GM19328 (cell line): Measurements from ENCODE around the gene LMCD1.
"Not testable (repeated sequence)": the region's sequence is repeated elsewhere in the genome, so short reads cannot be mapped to it uniquely, and the experiment has no call there.

Experiments used
- ATAC-seq: cut with Tn5 transposase; IDR thresholded peaks from one replicate; pipeline ENCODE4 v1.9.1; 2021; ENCODE audit warnings: mild to moderate bottlenecking, moderate library complexity; ENCODE audit not compliant: unreplicated experiment

LMCD1 gene

DNA sequence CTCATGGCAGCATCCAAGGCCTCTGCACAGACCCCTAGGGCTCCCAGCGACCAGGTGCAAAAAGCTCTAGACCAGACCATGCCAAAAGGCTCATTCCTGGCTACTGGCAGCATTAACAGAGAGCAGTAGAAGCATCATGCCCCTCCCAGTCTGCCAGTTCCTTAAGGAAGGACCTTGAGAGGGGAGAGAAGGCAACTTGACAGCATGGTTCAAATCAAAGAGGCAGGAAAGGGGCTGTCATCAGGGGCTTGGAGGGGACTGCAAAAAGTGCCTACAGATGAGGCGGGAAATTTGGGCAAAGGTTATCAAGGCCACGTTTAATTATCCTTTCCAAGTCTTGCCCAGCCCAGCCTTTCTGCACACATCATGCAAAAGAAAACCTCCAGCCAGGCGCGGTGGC, 78.3 kb downstream of the LMCD1 start:
- no peak for ATAC-seq

DNA sequence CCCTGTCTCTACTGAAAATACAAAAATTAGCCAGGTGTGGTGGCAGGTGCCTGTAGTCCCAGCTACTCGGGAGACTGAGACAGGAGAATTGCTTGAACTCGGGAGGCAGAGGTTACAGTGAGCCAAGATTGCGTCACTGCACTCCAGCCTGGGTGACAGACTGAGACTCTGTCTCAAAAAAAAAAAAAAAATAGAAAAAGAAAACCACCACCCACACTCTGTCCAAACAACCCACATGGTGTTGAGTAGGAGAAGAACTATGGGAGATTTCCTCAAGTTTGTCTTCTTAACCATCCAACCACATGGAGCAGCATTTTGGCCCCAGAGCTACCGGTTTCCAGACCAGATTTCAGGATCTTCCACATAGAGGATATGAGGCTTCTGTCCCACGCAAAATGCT, 78.8 kb downstream of the LMCD1 start:
- ATAC-seq: not testable (repeated sequence)

DNA sequence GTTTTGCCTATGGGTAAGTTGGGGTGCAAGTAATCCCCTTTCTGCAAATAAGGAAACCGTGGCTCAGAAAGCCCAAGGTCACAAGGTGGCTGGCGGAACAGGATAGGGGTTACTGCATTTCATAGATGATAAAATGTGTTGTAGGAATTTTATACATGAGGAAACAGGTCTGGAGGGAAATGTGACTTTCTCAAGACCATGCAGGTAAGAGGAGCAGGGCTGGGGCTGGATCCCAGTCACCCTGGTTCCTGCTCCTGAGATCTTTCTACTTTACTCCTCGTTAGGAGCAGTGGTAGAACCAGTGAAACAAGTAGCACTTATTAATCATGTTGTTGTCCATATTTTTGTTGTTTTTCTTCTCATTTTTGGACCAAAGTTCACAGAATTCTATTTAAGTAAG, 79.8 kb downstream of the LMCD1 start:
- no peak for ATAC-seq

DNA sequence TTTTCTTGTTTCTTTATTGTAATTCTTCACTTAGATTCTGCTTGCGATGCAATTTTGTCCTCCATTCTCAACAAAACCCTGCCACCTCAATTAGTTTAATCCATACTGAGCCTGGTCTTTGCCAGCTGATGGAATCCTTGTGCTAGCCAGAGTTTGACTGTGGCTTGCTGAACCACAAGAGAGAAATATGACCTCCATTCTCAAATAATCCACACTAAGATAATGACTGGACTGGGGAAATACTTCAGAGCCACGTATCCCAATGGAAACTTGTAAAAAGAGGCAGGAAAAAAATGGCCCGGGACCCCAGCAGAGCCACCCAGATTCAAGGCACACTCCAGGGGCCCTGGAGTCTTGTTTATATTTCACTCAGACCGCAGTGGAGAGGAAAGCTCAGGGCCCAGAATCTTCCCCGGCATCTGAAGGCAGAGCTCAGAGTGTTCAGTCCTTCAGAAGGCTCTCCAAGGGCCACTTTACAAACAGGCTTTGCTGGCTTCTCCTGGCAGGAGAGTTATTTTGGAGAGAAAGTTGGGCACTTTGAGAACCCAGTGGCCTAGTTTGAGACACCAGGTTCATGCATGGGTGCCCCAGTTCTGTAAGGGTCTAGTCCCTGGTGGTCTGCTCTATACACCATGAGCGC, 80.3 kb downstream of the LMCD1 start:
- no peak for ATAC-seq

DNA sequence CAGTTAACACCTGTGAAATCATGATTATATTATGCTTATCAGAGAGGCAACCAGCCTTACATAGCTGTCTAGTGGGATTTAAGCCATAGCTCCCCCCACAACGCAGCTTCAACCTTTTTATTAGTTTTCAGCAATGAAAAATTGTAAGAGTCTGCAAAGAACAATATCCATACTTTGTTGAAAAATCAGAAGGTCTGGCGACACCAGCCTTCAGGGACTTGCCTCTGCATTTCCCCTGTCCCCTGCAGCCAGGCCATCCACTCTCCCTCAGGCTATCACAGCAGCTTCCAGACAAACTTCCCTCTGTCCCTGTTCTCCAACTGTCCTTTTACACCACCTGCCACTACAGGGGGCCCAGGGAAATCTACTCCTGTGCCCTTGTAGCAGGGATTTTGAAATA, 83.0 kb downstream of the LMCD1 start:
- ATAC-seq: no peak

DNA sequence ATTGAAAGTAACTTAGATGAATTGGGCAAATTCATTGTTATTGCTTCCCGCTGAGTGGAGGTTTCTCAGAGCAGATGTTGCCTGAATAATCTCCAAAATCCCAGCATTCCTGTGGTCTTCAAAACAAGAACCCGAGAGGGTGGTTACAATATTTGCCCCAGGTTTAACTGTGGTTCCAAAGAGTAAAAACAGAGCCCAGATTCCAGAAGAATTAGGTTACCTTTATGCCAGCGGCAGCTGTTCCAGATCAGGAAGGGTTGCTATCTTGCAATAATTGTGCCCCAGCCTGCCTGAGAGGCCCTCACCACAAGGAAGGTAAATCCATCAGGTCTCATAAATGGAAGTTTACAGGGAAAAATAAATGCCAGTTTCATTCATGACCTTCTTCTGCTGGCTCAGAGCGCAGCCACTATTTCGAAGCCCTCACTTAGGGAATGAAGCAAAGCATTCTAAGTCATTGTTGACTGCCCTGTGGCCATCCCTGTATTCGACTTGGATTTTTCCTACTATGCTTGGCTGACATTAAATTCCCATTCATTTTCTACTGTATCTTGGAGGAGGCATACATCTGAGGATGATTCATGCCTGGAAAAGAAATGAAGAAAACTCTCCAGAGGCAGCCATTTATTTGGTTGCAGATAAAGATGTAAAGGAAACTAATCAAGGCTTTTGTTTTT, 88.4 kb downstream of the LMCD1 start:
- ATAC-seq: no peak

DNA sequence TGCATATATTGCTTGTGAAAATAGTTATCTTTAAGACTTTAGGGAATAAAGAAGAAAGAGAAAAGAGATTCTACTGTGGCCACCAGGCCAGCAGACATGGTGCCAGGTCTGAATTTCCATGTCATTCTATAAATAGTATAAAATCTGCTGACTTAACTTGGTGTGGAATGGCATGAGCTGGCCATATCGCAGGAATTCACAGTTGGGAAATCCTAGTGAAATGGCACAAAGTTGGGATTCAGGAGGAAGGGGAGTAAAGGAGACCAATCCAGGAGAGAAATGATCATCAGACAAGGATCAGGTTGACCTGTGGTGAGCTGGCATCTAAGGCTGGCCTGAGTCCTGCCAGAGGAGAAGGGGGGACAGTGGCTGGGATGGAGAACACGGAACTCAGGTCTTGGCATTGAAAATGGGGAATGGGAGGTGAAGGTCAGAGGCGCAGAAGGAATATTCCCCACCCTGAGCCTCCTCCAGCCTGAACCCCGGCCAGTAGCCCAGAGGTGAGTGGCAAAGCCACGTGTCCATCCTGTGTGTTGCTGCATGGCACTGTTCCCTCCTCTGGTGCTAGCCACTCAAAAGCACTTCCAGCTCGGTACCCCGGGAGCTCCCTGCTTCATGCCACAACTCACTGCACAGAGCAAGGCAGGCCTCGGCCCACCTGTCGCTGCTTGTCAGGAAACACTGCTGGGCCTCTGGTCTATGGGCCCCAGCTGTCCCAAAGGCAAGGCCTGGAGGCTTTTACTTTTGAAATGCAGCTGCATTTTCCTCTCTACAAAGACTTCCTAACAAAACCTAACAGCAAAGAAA, 91.6 kb downstream of the LMCD1 start:
- ATAC-seq: no peak

DNA sequence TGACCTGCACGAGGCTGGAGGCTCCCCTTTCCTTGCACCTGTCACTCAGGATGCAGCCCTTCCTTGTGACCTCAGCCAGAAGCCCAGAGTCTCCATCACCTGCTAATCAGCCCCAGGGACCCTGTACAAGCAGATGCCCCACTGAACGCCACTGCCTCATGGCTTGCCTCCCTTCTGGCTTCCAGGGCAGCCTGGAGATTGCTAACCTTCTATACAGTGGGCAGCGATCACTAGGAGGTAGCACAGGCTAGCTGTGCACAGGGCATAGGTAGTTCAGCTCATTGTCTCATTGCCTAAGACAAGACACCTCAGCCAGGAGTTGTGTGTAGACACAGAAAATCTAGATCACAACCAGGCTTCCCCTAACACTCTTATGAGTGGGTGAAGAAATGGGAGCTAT, 93.6 kb downstream of the LMCD1 start:
- ATAC-seq: no peak

DNA sequence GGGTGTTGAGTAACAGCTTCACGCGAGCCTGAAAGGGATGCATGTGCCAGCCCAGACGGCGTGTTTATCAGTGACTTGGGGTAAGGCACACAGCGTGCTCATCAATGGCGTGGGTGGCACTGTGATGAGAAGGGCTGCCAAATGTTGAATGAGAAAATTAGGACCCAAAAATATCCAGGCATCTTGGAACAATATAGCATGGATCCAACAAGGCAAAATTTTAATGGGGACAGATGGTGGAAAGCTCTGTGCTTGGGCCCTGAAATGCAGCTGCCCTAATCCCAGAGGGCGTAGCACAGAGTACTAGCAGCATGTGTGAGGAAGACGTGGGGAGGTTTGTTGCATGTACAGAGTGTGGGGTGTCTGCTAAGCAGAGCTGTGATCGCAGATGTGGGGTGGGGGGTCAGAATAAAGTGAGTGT, 94.1 kb downstream of the LMCD1 start:
- ATAC-seq: no peak

DNA sequence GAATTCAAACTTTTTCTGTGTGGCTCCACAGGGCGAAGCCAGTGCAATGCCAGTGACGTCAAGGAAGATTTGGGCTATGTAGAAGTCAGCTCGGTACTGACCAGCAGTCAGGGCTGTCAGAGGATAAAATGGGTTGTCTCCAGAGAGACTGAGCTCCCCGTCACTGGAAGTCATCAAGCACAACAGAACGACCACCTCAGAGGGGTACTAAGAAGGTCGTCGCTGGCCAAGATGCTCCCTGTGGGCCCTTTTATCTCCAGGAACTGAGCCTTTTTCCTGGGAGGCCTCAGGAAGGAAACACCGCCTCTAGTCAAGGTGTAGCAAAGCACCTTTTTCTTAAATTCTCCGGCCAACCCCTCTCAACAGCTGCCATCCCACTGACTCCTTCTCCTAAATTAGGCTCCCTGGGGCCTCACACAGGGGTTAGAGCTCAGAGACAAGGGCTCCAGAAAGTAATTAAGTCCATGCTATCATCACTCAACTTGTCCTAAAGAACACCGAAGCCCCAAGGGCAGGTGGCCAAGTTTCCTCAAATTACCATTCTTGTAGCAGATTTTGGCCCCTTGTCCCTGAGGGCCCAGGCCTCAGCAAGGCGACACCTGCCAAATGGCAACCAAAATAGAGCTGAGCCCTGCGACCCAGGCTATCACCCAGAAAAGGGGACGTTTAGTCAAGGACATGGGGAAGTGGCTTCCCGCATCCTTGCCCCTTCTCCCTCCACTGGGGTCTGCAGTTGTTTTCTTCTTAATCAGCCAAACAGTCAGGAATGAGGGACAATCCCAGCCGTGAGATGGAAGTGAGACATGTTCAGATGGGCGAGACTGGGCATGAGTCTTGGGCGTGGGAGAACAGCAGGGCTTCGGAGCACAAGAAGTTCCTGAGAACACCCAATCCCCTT, 94.9 kb downstream of the LMCD1 start:
- ATAC-seq: no peak

DNA sequence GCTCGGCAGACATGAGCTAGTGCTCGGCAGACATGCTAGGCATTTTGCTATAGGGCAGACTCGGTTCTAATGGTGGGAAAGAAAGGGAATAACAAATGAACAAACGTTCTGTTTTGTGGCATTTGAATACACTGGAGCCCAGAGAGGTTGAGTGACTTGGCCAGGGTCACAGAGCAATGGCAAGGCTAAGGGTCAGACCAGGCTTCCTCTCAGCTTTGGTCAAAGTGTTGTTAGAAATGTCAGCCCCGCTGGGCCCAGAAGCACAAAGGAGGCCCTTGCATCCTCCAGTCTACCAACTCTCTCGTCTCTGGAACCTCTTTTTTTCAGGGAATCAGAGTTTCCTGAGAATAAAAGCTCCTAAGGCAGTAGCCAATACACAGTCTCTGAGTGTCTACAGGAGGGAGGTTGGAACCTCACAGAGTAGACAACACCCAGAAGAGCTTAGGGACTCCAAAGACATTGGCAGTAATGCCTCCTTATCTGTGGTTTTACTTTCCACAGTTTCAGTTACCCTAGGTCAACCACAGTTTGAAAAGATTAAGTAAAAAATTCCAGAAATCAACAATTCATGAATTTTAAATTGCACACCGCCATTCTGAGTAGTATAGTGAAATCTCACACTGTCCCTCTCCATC, 95.7 kb downstream of the LMCD1 start:
- no peak for ATAC-seq

DNA sequence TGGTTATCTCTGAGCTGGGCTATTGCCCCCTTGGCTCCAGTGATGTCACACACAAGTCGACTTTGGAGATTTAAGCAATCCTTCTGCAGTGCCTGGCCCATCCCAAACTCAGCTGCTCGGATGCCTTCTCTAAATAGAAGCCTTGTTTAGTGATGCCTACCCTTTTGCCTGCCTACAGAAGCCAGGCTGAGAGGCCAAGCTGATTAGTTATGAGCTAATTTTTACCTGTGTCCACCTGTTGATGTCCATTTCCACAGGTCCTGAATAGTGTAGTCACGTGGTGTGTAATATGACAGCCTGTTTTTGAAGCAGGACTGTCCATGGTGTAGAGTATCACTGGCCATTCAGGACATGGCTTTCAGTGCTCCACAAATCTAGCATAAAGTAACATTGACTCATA, 97.5 kb downstream of the LMCD1 start:
- no peak for ATAC-seq

DNA sequence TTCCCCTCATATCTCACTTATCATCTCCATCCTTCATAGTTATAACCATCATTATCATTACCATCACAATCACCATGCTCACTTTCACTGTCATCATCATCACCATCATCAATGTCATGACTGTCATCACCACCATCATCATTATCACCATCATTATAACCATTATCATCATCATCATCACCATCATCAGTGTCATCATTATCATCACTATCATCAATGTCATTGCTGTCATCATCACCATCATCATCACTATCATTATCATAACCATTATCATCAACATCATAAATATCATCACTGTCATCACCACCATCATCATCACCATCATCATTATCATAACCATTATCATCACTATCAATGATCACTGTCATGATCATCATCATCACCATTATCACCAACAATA, 98.8 kb downstream of the LMCD1 start:
- no peak for ATAC-seq

DNA sequence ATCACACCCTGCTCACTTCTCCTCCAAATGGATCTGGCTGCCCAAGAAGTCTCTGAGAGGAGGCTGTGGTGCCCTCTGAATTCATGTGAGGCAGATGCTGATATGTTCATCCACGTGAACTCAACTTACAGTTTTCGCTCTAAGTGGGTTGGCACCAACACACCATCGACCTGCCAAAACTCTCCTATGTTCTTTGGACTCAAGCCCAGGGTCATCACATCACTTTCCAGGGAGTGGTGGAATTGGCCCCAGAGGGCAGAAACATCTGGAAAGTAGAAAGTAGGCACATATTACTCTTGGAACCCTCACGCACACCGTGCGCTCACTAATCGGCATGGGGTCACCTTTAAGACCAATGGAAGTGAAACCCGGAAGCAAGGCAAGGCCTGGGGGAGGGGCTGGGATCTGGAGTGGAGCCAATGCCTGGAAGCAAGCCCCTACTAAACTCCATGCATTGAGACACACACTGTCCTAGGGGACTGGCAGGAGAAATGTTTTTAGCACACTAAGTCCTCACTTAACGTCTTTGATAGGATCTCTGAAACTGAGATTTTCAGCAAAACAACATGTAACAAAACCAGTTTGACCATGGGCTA, 101.6 kb downstream of the LMCD1 start:
- no peak for ATAC-seq

DNA sequence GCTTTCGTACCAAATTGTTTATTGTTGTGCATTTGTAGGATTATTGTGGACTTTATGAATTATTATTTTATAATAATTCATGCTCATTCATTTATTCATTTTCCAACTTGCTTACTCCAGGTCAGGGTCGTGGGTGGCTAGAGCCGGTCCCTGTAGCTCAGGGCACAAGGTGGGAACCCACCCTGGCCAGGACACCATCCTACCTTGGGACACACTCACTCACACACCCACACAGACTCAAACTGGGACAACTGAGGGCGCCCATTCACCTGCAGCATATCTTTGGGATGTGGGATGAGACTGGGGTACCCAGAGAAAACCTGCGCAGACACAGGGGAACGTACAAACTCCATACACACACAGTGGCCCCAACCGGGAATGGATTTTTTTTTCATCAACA, 102.4 kb downstream of the LMCD1 start:
- no peak for ATAC-seq

DNA sequence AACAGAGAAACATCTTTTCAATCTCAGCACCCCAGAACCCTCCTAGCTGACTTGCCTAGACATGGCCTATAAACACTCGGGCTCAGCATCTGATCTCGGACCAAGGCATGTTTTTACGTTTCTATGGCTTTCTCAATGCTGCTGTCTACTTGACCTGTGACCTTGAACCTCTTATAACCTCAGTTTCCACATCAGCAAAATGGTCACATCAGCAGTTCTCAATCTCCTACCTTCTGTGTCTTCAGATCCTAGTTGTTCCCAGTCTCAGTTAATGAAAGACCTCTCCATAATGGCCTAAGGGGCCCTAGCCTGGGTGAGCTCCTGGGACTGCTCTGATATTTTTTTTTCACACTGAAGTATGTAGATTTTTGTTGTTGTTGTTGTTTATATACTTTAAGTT, 103.4 kb downstream of the LMCD1 start:
- no peak for ATAC-seq

DNA sequence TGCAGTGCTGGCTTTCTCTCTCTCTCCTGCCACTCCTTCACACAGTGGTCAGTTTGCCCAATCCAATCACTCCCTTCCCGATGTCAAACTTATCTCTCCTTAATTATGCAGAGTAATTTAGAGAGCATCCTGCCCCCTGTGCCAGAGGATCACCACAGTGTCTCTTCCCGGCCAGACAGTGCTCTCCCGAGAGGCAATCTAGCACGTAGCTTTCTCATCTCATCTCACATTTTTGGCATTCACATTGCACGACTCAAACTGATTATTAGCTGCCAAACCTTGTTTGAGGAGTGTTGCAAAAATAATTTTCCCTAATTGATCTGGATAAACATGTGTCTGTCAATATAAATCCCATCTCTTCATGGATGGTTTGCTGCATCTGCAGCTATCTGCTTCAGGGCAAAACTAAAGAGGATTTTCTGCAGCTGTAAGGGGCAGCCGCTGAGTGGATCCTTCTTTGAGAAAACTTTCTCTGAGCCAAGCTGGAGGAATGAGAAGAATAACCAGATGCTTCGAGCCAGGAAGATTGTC, 105.1 kb downstream of the LMCD1 start:
- no peak for ATAC-seq

DNA sequence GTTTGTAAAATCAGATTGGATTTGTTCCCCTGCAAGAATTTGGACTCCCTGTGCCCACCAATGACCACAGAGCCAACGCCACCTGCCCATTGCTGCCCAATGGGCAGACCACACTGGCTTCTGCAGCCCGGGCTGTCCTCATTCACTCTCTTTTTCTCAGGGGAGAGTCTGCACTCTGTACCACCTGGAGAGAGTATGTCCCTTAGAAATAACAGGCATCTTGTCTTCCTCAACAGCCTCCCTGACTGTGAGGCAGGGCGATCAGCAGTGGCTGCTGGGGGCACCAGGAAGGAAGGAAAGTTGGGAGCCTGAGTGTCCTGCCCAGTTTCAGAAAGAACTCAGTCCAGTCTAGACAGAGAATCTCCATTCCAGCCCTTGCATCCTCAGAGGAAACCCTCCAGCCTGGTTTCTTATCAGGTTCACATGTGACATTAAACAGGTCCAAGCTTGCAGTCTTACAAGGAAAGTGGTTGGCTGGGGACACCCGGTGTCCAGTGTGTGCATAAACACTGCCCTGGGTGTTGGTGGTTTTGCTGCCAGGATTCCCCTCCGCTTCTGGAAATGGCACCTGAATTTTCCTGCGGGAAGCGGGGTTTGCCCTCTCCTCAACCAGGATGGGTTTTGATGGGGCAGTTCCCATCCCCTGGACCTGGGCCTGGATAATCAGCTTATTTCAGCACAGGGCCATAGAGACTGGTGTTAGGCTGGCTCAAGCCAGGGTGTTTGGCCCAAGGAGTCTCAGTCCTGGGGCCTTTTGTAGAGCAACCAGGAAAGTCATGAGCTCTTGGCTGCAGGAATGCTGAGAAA, 105.8 kb downstream of the LMCD1 start:
- no peak for ATAC-seq
